OCI-LY1 (cell line): ENCODE results near the gene TPO.

Source experiments
- H2AFZ ChIP-seq: fragments of 200-600 bp; sonication (generic), shearing (Covaris generic); 2 replicates; pipeline ENCODE4 v1.6.0; 2014; ENCODE audit warnings: antibody characterized with exemption, mild to moderate bottlenecking, low read length
- H3F3A ChIP-seq: fragments of 200-600 bp; sonication (generic), shearing (Covaris generic); 2 replicates; pipeline ENCODE4 v1.6.0; 2014; ENCODE audit warnings: mild to moderate bottlenecking, antibody characterized with exemption, low read length, moderate library complexity; ENCODE audit not compliant: insufficient read depth
- H3K27ac ChIP-seq: fragments of 200-600 bp; sonication (generic); 2 replicates; pipeline ENCODE4 v1.5.1; 2014; ENCODE audit warnings: low read length, mixed run types, mild to moderate bottlenecking, low read depth; ENCODE audit not compliant: poor library complexity, severe bottlenecking
- H3K27me3 ChIP-seq: fragments of 200-600 bp; sonication (generic); 2 replicates; pipeline ENCODE4 v1.6.0; 2014; ENCODE audit warnings: antibody characterized with exemption, mild to moderate bottlenecking, low read length, moderate library complexity; ENCODE audit not compliant: insufficient read depth
- H3K36me3 ChIP-seq: fragments of 200-600 bp; sonication (generic); 2 replicates; pipeline ENCODE4 v1.6.1; 2014; ENCODE audit warnings: mild to moderate bottlenecking, antibody characterized with exemption, low read length, moderate library complexity, mixed read lengths; ENCODE audit not compliant: insufficient read depth
- H3K4me1 ChIP-seq: fragments of 200-600 bp; sonication (generic); 2 replicates; pipeline ENCODE4 v1.5.1; 2014; ENCODE audit warnings: mild to moderate bottlenecking, low read length, moderate library complexity; ENCODE audit not compliant: insufficient read depth, severe bottlenecking
- H3K4me2 ChIP-seq: fragments of 200-600 bp; sonication (generic), shearing (Covaris generic); 2 replicates; pipeline ENCODE4 v1.6.1; 2014; ENCODE audit warnings: low read length
- H3K4me3 ChIP-seq: fragments of 200-600 bp; sonication (generic); 2 replicates; pipeline ENCODE4 v1.5.1; 2014; ENCODE audit warnings: low read length, low read depth, mild to moderate bottlenecking, mixed read lengths; ENCODE audit not compliant: poor library complexity, severe bottlenecking
- H3K79me2 ChIP-seq: fragments of 200-600 bp; shearing (Covaris generic); 2 replicates; pipeline ENCODE4 v1.6.1; 2016; ENCODE audit warnings: mixed run types, low read length, mixed read lengths; ENCODE audit not compliant: insufficient read depth
- H3K9ac ChIP-seq: fragments of 200-600 bp; sonication (generic), shearing (Covaris generic); 2 replicates; pipeline ENCODE4 v1.6.1; 2014; ENCODE audit warnings: mild to moderate bottlenecking, low read length, mixed read lengths
- H3K9me2 ChIP-seq: fragments of 200-600 bp; sonication (generic), shearing (Covaris generic); 2 replicates; pipeline ENCODE4 v1.6.1; 2014; ENCODE audit warnings: low read depth, mild to moderate bottlenecking, low read length, mixed read lengths
- H3K9me3 ChIP-seq: fragments of 200-600 bp; shearing (Covaris generic); 2 replicates; pipeline ENCODE4 v1.6.1; 2014; ENCODE audit warnings: low read length, mixed read lengths
- H4K20me1 ChIP-seq: fragments of 200-600 bp; sonication (generic), shearing (Covaris generic); 2 replicates; pipeline ENCODE4 v1.6.0; 2016; ENCODE audit warnings: mild to moderate bottlenecking, low read length; ENCODE audit not compliant: insufficient read depth
- EZH2 ChIP-seq: fragments of 200-600 bp; sonication (generic), shearing (Covaris generic); IDR thresholded peaks from 2 replicates; pipeline ENCODE4 v1.8.0; 2017; ENCODE audit warnings: borderline replicate concordance, mixed run types, mild to moderate bottlenecking, antibody characterized with exemption, low read length, moderate library complexity, mixed read lengths
- TF ChIP-seq, protein P1 (sequence below): fragments of 200-600 bp; sonication (generic), shearing (Covaris generic); IDR thresholded peaks from 2 replicates; pipeline ENCODE4 v1.5.1; 2017; ENCODE audit warnings: mild to moderate bottlenecking, antibody characterized with exemption, low read length, moderate library complexity, mixed read lengths

The TPO gene

DNA sequence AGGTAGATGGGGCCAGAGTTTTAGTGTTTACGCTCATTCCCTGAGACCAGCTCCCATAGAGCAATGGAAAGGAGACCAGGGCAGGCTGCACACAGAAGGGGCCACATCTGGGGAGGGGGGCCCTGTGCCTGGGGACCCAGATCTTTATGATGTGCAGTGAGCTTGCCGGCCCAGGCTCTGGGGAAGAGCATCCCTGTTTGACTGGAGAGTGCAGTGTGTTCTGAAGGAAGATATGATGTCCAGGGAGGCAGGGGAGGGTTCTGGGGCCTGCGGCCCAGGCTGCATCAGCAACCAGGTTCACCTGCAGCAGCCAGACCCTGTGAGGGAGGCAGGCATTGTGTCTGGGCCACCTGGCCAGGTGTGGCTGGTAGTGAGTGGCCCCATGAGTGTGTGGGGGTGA is 13.8 kb downstream of the TPO start:
- no peaks in the 10 kb centered on the region for H3F3A ChIP-seq
- no peak overlapping the region for H3K9ac ChIP-seq
- H3K27ac ChIP-seq: no peak overlapping the region
- H3K79me2 ChIP-seq: no peaks in the 10 kb centered on the region
- no peaks in the 10 kb centered on the region for H4K20me1 ChIP-seq
- H3K4me3 ChIP-seq: no peak overlapping the region
- TF ChIP-seq, protein P1, sequence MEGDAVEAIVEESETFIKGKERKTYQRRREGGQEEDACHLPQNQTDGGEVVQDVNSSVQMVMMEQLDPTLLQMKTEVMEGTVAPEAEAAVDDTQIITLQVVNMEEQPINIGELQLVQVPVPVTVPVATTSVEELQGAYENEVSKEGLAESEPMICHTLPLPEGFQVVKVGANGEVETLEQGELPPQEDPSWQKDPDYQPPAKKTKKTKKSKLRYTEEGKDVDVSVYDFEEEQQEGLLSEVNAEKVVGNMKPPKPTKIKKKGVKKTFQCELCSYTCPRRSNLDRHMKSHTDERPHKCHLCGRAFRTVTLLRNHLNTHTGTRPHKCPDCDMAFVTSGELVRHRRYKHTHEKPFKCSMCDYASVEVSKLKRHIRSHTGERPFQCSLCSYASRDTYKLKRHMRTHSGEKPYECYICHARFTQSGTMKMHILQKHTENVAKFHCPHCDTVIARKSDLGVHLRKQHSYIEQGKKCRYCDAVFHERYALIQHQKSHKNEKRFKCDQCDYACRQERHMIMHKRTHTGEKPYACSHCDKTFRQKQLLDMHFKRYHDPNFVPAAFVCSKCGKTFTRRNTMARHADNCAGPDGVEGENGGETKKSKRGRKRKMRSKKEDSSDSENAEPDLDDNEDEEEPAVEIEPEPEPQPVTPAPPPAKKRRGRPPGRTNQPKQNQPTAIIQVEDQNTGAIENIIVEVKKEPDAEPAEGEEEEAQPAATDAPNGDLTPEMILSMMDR: no peak
- TF ChIP-seq EZH2: no peak
- H3K36me3 ChIP-seq: no peaks in the 10 kb centered on the region
- no peaks in the 10 kb centered on the region for H3K4me1 ChIP-seq
- H3K27me3 ChIP-seq: no peaks in the 10 kb centered on the region
- no peak overlapping the region for H3K4me2 ChIP-seq
- H3K9me2 ChIP-seq: no peaks in the 10 kb centered on the region
- no peaks in the 10 kb centered on the region for H3K9me3 ChIP-seq
- H2AFZ ChIP-seq: no peak overlapping the region

DNA sequence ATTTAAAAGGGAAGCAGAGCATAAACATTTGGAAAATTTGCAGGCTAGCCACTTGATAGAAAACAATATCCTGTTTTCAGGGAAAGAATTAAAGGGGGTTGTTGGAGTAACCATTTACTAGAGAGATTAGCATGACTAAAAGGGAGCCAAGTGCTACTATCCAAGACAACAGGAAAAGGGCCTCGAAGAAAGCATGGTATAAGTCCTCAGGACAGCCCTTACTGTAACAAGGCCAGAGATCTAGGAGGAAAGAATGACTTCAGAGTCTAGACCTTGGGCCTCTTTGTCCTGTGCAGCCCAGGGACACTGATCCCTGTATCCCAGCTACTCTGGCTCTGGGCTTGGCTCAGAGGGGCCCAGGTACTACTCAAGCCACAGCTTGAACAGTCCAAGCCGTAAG is 16.6 kb downstream of the TPO start:
- H3K27me3 ChIP-seq: no peaks in the 10 kb centered on the region

DNA sequence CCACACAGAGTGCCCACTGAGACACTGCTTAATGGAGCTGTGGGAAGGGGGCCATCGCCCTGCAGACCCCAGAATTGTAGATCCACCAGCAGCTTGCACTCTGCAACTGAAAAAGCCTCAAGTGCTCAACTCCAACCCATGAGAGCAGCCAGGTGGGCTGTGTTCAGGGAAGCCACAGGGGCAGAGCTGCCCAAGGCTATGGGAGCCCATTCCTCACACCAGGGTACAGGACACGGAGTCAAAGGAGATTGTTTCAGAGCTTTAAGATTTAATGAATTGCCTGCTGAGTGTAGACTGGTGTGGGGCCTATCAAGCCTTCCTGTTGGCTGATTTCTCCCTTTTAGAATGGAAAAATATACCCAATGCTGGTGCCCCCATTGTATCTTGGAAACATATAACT is 17.2 kb downstream of the TPO start:
- Histone ChIP-seq H3K79me2 (no peaks in the 10 kb centered on the region), H3K27me3 (no peaks in the 10 kb centered on the region), H3F3A (no peaks in the 10 kb centered on the region), H2AFZ (no peak overlapping the region), H3K9me3 (no peaks in the 10 kb centered on the region), H4K20me1 (no peaks in the 10 kb centered on the region), H3K9ac (no peak overlapping the region), H3K27ac (no peak overlapping the region), H3K36me3 (no peaks in the 10 kb centered on the region), H3K4me2 (no peak overlapping the region), H3K4me1 (no peaks in the 10 kb centered on the region), H3K4me3 (no peak overlapping the region), H3K9me2 (no peaks in the 10 kb centered on the region)
- TF ChIP-seq, protein P1: no peak

More for the DNA sequence above, 16.6 kb downstream of the TPO start:
- H3F3A ChIP-seq: no peaks in the 10 kb centered on the region
- no peaks in the 10 kb centered on the region for H4K20me1 ChIP-seq
- no peak overlapping the region for H3K27ac ChIP-seq
- H2AFZ ChIP-seq: no peak overlapping the region
- no peaks in the 10 kb centered on the region for H3K79me2 ChIP-seq
- TF ChIP-seq, protein P1: no peak
- no peak for TF ChIP-seq EZH2
- no peak overlapping the region for H3K4me2 ChIP-seq
- no peaks in the 10 kb centered on the region for H3K4me1 ChIP-seq
- H3K9ac ChIP-seq: no peak overlapping the region
- no peaks in the 10 kb centered on the region for H3K9me2 ChIP-seq
- no peaks in the 10 kb centered on the region for H3K36me3 ChIP-seq
- no peaks in the 10 kb centered on the region for H3K9me3 ChIP-seq
- H3K4me3 ChIP-seq: no peak overlapping the region
